ENCODE measurements around the gene FAM168A.

Gene FAM168A

DNA sequence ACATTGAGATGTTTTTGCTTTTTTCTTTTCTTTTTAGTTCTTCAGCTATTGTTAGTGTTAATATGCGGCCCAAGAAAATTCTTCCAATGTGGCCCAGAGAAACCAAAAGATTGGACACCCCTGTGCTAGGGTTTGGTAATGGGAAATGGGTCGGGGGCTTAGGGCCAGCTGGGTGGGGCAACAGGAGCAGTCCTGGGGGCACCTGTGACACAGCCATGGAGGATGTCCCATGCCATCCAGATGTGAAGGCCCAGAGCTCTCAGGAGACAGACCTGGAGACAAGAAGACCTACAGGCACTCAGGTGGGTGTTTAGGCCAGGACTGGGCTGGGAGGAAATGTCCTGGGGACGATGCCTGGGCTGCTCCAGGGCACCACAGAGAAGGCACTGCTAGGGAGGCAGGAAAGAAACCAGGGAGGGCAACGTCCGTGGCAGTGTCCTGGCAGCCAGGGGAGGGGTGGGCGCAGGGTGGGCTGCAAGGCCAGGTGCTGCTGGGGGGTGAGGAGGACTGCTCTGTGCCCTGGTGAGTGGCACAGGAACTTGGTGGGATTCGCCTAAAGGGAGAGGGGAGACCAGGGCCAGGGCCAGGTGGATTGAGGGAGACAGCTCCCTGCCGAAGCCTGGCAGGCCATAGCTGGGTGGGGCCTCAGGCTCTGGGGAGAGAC lies 200.3 kb downstream of the FAM168A start:
- no peak for DNase-seq

DNA sequence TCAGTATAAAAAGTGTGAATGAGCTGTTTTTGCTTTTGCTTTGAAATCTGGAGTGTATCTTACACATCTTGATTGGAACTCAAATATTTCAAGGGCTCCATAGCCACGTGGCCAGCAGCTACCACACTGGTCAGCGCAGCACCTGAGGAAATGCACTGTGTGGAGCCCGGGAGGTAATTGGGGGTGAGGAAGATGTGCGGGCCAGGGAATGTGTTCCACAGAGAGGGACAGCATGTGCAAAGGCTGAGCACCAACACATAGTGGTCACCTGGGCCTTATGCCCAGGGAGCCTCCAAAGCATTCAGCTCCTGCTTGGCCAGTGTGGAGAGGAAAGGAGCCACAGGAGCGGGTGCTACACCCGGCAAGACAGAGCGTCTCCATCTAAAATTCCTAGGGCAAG lies 200.9 kb downstream of the FAM168A start:
- no peak for DNase-seq

DNA sequence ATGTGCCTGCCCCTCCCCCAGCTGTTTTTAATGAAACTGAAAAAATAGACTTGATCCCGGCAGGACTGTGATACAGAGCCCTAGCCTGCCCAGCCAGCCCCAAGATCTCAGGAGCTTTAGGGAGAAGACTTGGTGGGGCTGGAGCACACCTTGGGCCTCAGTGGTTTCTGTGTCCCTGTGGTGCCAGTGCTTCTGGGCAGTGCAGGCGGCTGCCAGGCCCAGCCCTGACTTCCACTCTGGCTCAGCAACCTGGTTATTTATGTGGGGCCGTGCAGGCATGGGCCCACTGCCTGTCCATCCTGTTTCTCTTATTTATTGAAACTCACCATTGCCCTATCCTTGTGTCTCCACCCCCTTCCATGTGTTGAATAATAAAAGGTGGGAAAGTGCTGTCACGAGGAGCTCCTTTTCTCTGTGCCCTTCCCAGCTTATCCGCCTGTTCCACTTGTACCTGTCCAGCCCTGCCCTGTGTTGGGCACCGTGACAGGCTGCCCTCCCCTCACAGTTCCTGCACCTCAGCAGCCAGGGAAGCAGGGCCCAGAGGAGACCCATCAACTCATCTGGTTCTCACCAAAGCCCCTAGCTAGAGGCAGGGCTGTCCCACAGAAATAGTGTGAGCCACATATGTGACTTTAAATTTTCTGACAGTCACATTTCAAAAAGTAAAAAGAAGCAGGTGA lies 201.5 kb downstream of the FAM168A start:
- no peak for DNase-seq

DNA sequence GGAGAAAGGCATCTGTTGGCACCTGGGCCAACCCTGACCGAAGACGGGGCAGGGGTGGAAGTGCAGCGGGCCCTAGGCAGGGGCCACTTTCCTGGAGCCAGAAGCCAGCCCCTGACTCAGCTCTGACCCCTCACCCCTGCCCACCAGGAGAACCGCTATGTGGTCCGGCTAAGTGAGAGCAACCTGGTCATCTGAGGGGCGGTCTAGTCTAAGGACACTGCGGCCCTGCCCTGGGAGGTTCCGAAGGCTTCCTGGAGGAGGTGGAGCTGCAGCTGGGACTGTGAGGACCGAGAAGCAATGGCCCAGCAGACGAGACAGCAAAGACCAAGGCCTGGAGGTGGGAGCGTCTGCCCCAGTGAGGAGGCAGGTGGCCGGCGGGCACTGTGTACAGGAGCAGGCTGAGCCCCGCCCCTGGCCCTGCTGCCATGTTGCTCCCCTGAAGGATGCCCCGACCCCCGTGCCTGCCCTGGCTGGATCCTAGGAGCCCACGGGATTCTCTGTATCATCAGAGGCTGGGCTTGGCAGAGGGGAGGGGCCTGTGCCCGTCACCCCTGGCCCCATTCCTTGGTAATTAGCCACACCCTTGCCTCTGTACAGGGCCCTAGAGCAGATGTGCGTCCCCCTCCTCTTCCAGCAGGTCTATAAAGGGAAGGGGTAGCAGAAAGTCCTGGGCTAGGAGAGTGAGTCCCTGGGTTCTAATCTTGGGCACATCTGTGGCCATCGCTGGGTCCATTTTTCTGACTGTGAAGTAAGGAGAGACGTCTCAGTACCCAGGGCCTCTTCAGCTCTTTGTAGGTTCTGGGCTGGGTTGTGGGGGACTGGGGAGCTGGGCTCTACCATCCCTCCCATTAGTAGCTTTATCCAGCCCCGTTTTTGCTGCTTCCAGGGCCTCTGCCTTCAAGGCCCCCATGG lies 202.4 kb downstream of the FAM168A start:
- DNase-seq: no peak

DNA sequence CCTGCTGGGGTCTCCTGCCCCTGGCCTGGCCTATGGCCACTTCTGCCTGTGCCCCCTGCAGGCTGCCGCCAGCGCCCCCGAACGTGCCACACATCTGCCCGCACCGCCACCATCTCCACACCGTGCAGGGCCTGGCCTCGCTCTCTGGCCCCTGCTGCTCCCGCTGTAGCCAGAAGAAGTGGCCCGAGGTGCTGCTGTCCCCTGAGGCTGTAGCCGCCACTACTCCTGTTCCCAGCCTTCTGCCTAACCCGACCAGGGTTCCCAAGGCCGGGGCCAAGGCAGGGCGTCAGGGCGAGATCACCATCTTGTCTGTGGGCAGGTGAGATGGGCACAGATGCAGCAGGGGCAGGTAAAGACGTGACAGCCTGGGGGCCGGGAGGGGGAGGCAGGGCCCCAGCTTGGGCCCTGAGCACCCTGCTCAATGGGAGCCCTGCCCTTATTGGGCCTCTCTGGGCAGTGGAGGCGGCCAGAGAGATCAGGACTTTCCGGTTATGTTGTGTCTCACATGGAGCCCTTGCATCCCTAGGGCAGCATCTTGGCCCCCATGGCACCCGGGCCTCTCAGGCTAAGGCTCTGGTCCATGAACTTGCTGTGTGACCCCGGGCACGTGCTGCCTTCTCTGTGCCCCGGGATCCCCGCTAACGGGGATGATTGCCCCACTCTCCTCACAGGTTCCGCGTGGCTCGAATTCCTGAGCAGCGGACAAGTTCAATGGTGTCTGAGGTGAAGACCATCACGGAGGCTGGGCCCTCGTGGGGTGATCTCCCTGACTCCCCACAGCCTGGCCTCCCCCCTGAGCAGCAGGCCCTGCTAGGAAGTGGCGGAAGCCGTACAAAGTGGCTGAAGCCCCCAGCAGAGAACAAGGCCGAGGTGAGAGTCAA lies 203.3 kb downstream of the FAM168A start:
- DNase-seq: no peak

DNA sequence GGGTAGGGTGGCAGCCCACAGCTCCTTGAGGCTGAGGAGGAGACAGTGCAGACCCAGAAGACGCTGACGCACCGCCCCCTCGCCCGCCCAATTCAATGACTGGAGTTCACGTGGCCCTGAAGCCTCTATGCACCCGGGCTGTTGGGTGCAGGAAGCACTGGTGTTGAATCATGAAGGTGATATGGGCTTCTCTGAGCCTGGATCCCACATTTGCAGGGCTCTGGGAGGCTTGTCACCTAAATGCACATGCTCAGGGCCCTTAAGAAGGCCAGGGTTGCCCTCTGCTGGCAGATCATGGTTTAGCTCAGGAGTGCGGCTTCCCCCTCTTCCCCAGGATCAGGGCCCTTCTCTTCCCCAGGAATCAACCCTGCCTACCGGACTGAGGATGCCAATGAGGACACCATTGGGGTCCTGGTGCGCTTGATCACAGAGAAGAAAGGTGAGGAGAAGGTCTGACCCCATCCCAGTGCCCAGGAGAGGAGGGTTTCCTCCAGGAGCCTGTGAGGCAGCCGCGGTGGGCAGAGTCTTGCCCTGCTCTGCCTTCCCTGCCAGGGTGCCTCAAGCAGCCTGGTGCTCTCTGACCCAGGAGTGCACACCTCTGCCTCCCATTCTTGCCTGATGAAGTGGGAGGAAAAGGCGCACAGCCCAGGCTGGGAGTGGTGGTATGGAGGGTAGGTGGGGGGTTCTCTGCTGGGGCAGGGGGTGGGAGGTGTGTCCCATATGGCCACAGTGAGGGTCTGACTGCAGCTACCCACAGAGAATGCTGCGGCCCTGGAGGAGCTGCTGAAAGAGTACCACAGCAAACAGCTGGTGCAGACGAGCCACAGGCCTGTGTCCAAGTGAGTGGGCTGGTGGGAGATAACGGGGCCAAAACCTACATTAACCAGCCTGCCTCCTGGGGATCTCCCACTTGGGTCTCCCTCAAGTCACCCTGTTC lies 204.2 kb downstream of the FAM168A start:
- peak; percentile 75 for DNase-seq

DNA sequence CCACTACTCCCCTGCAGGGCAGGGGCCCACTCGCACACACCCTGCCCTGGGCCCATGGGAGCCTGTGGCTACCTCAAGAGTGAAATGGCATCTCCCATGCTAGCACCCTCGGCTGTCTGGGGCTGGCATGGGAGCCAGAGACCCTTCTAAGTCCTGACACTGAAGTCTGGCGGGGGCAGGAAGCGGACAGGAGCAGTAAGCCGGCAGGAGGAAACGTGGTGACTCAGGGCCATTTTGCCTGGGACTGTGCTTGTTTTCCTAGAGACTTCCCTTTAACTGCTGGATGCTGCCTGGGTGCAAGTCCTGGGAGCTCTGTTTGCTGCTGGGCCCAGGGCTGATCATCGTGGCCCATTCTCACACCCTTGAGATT lies 204.9 kb downstream of the FAM168A start:
- no peak for DNase-seq

DNA sequence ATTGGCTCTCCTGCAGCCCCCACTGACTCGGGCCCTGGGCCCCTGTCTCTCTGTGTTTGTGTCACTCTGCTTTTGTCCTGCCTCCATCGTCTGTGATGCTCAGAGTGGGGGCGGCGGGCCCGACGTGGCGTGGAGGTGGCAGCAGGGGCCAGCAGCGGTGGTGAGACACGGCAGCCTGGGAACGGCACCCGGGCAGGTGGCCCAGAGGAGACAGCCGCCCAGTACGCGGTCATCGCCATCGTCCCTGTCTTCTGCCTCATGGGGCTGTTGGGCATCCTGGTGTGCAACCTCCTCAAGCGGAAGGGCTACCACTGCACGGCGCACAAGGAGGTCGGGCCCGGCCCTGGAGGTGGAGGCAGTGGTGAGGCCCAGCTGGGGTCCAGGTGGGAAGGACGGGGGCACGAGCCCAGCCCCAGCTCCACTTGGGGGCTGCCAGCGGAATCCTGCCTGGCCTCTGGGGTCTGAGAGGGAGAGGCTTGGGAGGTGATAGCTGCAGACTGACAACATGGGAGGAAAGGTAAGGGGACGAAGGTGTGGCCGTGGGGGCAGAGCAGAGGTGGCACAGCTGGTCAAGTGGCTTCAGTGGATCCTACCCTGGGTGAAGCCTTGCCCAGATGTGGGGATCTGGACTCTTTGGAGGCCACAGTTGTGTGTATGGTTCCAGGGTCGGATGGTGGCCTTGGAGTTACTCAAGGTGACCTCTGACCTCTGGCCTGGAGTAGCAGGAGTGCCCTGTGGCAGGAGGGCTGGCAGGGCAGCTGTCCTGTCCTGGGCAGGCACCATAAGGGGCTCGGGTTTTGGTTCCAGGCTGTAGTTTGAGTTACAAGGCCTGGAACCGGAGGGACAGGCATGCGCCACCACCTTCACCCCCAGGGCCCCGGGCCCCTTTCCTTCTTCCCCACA lies 205.6 kb downstream of the FAM168A start:
- DNase-seq: no peak

DNA sequence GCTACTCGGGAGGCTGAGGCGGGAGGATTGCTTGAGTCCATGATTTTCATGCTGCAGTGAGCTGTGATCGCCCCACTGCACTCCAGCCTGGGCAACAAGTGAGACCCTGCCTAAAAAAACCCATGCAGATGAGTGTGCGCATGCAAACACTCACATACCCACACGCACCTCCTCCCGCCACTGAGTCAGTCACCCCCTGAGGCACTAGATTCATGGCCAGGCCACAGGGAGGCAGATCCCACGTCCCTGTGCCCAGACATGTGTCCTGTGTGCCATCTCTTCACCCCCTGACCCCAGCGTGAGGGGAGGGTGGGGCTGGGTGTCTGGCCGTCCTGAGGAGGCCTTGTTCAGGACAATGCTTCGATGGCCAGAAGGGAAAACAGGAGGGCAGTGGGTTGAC lies 206.2 kb downstream of the FAM168A start:
- no peak for DNase-seq

DNA sequence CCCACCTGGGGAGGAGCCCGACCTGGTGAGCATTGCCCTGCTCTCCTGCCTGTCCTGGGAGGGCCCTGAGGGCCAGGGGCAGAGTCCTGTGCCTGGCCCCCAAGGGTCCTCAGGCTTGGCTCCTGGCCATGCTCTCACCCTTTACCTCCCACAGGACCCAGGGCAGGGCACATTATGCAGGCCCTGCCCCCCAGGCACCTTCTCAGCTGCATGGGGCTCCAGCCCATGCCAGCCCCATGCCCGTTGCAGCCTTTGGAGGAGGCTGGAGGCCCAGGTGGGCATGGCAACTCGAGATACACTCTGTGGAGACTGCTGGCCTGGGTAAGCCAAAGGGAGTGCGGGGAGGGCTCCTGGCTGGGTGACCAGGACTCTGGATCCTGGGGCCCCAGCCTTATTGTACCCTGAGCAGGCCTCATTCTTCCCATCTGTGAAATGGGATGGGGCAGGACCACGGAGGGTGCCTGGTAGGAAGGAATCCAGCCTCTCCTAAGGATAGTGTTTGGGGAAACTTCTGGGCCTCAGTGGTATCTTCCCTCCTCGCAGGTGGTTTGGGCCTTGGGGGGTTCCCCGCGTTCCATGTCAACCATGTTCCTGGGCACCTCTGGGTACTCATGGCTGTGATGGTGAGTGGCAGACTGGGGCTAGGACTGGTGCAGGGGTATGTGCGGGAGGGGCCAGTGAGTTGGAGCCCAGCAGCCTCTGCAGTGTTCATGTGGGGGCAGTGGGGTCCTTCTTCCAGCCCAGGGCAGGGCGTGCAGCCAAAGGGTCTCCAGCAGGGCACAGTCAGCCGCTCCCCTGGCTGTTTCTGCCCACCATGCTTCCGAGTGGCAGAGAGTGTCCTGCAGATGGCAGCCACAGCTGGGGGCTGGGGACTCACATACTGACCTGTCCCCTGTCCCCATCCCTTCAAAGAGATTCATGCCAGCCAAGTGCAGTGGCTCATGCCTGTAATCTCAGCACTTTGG lies 207.0 kb downstream of the FAM168A start:
- no peak for DNase-seq

DNA sequence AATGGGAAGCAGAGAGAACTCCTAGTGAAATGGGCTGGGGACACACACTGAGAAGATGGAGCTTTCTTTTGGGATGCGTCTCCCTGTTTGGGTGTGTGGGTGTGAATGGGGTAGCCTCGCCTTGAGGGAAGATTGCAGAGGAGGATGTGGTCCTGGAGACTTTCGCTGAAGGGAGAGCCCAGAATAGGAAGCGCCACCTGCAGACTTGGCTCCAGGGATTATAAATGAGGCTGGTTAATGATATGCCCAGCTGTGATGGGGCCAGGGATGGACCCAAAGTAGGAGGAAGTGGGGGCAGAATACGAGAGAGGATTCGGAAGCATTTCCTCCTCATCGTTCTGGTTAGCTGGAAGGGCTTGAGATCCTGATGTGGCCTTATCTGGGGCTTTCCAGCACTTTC lies 208.0 kb downstream of the FAM168A start:
- no peak for DNase-seq

DNA sequence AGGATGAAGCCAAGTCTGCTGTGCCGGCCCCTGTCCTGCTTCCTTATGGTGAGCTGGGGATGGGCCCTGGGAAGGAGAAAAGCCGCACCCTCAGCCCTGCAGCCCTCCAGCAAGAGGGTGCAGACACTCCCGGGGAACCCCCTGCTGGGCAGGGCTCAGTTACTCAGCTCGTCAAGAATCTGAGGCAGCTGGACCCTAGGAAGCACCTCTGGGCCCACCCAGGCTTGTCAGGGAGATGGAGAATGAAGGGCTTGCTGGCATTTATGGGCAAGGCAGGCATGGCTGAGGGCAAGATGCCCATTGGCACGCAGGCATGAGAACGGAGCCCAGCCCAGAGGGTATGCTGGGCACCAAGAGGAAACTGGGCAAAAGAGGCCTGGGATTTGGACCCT lies 208.8 kb downstream of the FAM168A start:
- no peak for DNase-seq

DNA sequence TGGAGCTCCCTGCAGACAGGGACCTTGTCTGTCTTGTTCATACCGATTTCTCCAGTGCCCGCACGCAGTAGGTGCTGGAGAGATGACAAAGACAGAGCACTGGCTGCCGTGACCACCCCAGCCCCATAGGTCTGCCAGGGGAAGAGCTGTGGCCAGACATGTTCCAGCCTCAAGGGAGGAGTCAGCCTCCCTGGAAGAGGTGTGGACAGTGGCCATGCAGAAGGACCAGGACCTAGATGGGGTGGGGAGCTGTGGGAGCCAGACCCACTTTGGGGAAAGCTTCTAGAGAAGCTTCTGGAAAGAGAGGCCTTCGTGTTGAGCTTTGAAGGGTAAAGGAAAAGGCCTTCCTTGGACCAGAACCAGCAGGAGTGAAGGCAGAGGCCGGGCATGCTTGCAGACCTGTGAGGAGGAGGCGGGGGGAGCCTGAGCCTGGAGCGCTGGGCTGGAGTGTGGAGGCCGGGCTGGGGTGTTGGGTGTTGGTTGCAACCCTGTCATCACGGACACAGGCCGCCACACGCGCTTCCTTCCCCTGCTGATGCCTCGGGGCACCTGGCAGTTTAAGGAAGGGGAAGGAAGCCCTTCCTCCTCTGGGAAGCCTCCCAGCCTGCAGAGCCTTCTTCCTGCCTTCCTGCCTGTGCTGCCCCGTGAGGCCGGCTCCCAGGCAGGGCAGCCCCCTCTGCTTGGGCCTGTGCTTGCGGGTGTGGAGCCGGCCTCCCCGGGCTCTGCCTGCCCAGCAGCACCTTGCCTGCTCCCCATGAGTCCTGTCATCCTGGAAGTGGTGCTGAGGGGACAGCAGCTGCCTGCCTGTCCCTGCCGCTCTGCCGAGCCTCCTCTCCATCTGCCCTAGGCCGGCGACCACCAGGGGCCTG lies 209.4 kb downstream of the FAM168A start:
- no peak for DNase-seq

DNA sequence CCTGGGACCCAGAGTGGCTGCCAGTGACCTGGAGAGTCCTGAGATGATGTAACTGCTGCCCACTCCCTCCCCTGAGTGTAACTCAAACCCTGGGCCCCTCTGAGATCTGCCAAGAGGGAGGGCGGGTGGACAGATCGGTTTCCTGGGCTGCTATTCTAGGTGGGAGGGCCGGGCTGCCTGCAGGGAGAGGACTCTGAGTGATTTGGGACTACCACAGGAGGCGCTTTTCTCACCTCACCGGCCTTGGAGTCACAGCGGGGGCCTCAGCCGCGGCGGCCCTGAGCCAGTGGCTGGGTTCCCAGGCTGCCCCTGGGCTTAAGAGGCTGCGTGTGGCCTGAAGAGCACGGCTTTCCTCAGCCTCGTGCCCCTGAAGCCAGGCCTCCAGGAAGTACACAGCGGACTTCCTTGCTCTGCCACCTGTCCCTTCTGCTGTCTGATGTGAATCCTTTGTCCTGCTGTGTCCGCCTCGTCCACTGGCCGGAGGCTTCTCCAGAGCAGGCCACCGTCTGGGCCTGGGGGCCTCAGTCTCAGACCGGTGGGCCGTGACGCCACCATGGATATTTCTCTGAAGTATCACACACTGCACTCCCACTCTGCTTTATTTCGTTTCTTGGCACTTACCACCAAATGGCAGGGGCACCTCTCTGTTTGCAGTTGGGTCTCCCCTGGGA lies 210.2 kb downstream of the FAM168A start:
- no peak for DNase-seq

DNA sequence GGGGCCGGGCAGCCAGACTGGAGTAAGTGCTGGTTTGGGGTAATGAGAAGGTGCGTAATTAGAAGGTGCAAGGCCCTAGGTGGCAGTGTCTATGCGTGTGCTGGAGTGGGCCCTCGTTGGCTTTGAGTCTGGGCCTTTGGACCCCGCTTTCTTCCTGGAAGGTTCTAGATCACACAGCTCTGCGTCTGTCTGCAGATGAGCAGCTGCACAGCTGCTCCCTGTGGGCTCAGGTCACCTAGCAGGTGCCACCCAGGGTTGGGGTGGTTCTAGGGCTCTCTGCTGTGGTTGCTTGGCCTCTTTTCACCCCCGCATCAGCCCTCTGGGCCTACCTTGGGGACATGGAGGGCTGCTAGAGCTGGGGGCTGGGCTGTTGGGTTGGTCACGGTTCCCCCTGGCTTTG lies 211.4 kb downstream of the FAM168A start:
- no peak for DNase-seq

DNA sequence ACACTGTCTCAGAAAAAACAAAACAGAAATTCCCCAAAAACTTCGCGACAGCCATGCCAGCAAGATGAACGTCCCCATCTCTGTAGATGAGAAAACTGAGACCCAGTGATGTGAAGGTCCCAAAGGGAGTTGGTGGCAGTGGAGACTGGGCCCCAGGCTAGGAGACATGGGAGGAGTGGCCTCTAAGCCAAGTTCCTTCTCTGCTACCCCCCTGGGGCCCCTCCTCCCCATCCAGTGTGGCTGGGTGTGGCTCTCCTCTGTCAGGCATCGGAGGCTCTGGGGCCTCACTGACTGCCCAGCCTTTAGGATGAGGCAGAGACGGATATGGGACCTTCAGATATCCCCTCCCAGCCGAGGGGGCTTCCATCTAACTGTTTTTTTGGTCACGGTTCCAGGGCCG lies 211.9 kb downstream of the FAM168A start:
- DNase-seq: no peak

DNA sequence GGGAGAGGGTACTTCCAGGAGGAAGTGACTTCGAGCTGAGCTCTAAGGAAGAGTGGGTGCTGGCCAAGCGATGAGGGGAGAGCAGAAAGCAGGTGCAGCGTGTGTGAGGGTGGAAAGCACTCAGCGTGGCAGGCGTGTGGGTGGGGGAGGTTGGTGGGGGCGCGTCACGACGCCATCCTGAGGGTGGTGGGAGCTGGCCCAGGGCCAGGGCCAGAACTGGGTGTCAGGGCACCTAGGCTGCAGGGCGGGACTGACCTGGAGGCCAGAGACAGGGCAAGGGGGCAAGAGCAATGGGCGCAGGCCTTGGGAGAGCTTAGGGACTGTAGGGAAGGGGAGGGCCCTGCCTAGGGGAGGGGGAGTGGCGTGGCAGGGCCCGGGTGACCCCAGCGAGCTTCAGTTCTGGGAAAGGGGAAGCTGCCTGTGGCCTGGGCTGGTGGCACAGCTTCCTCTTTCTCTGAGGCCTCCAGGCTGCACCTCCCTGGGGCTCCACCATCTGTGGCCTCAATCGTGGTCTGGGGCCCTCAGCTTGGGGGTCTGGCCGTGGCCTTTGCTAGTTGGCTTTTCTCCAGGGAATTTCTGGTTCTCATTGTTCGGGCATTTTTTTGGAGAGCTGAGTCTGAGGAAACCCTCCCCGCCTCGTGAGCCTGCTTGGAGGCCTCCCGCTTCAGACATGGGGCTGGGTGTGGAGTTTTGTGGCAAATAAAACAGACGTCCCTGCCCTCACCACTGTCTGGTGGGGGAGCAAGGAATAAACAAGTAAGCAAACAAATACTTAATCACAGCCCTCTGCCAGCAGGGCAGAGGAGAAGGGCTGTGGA lies 212.8 kb downstream of the FAM168A start:
- DNase-seq: no peak
